GM18870 (cell line): ENCODE results near the gene NEK3.
"Not testable (repeated sequence)": the region's sequence is repeated elsewhere in the genome, so short reads cannot be mapped to it uniquely, and the experiment has no call there.

Experiments used
- ATAC-seq: cut with Tn5 transposase; IDR thresholded peaks from one replicate; pipeline ENCODE4 v1.9.1; 2021; ENCODE audit warnings: moderate library complexity; ENCODE audit not compliant: unreplicated experiment

NEK3 gene

GRCh38 chr13:52159159-52159982 lies at the start of gene NEK3:
NEK3 (minus strand) TSS chr13:52159597; CDS start chr13:52156191, 3,406 bp downstream.
- ATAC-seq = peak; percentile 67

GRCh38 chr13:52208384-52208783 lies 49.0 kb upstream of the NEK3 start:
- ATAC-seq = not testable (repeated sequence)

GRCh38 chr13:52207896-52208295 lies 48.5 kb upstream of the NEK3 start:
- ATAC-seq = not testable (repeated sequence)

GRCh38 chr13:52207337-52207736 lies 47.9 kb upstream of the NEK3 start:
- not testable (repeated sequence) for ATAC-seq

- not testable (repeated sequence) for ATAC-seq
These were observed 45.1 kb upstream of the NEK3 start for GRCh38 chr13:52204546-52204945.

- ATAC-seq = not testable (repeated sequence)
These were observed 44.5 kb upstream of the NEK3 start for GRCh38 chr13:52203864-52204263.

- ATAC-seq = not testable (repeated sequence)
These were observed 43.1 kb upstream of the NEK3 start for GRCh38 chr13:52202506-52202905.

- not testable (repeated sequence) for ATAC-seq
These were observed 42.2 kb upstream of the NEK3 start for GRCh38 chr13:52201439-52202193.

GRCh38 chr13:52195401-52195837 lies 36.0 kb upstream of the NEK3 start:
- ATAC-seq = peak; percentile 52

- peak; percentile 73 for ATAC-seq
These were observed 34.9 kb upstream of the NEK3 start for GRCh38 chr13:52194184-52194868.

GRCh38 chr13:52193587-52194183 lies 34.3 kb upstream of the NEK3 start:
- not testable (repeated sequence) for ATAC-seq

GRCh38 chr13:52187424-52188187 lies 28.2 kb upstream of the NEK3 start:
- peak; percentile 55 for ATAC-seq

- peak; percentile 6 for ATAC-seq
These were observed 27.6 kb upstream of the NEK3 start for GRCh38 chr13:52187029-52187423.

GRCh38 chr13:52181316-52181954 lies 22.0 kb upstream of the NEK3 start:
- ATAC-seq = peak; percentile 61

GRCh38 chr13:52179925-52180324 lies 20.5 kb upstream of the NEK3 start:
- no peak for ATAC-seq

GRCh38 chr13:52177276-52177675 lies 17.9 kb upstream of the NEK3 start:
- no peak for ATAC-seq

- not testable (repeated sequence) for ATAC-seq
These were observed 14.6 kb upstream of the NEK3 start for GRCh38 chr13:52173970-52174369.

GRCh38 chr13:52173373-52173772 lies 14.0 kb upstream of the NEK3 start:
- ATAC-seq = no peak

GRCh38 chr13:52171686-52172085 lies 12.3 kb upstream of the NEK3 start:
- not testable (repeated sequence) for ATAC-seq
